ENCODE measurements around the gene NFATC1.

The NFATC1 gene

GRCh38 chr18:79425569-79425886, 29.8 kb downstream of the NFATC1 start:
- DNase-seq (ENCODE audit: extremely low read depth, low read depth): no peak
- H3K4me3 ChIP-seq (replicated peaks; ENCODE audit: low read depth, low read length): no peak overlapping the region
- TF ChIP-seq CTCF (IDR thresholded peaks at IDR 0.05; ENCODE audit: low read depth, low read length, missing control alignments): no peak

- TF ChIP-seq CTCF (IDR thresholded peaks at IDR 0.05; ENCODE audit: low read depth, low read length, missing control alignments): no peak
- DNase-seq (ENCODE audit: extremely low read depth, low read depth): no peak
- H3K4me3 ChIP-seq (replicated peaks; ENCODE audit: low read depth, low read length): no peak overlapping the region
Measured at GRCh38 chr18:79426376-79427300, 30.9 kb downstream of the NFATC1 start.

- H3K4me3 ChIP-seq (replicated peaks; ENCODE audit: low read depth, low read length): no peak overlapping the region
- DNase-seq (ENCODE audit: extremely low read depth, low read depth): no peak
- no peak for TF ChIP-seq CTCF (IDR thresholded peaks at IDR 0.05; ENCODE audit: low read depth, low read length, missing control alignments)
Measured at GRCh38 chr18:79427368-79428225, 31.9 kb downstream of the NFATC1 start.

GRCh38 chr18:79428287-79428686, 32.6 kb downstream of the NFATC1 start:
- no peak for DNase-seq (ENCODE audit: extremely low read depth, low read depth)
- no peak overlapping the region for H3K4me3 ChIP-seq (replicated peaks; ENCODE audit: low read depth, low read length)
- no peak for TF ChIP-seq CTCF (IDR thresholded peaks at IDR 0.05; ENCODE audit: low read depth, low read length, missing control alignments)

- no peak overlapping the region for H3K4me3 ChIP-seq (replicated peaks; ENCODE audit: low read depth, low read length)
- DNase-seq (ENCODE audit: extremely low read depth, low read depth): no peak
- TF ChIP-seq CTCF (IDR thresholded peaks at IDR 0.05; ENCODE audit: low read depth, low read length, missing control alignments): no peak
Measured at GRCh38 chr18:79429381-79429780, 33.7 kb downstream of the NFATC1 start.

GRCh38 chr18:79429785-79430281, 34.1 kb downstream of the NFATC1 start:
- no peak overlapping the region for H3K4me3 ChIP-seq (replicated peaks; ENCODE audit: low read depth, low read length)
- no peak for TF ChIP-seq CTCF (IDR thresholded peaks at IDR 0.05; ENCODE audit: low read depth, low read length, missing control alignments)
- DNase-seq (ENCODE audit: extremely low read depth, low read depth): no peak

Data from HFF-Myc (cell line).